Skin epidermis (tissue), 12 donors: ENCODE data around the gene LUZP1.
"Not testable (repeated sequence)": the region's sequence is repeated elsewhere in the genome, so short reads cannot be mapped to it uniquely, and the experiment has no call there.

ENCODE experiments used
- H3K27ac ChIP-seq, 21 experiments: fragments of 200-600 bp; sonication (generic) in 11 of 21; one replicate each; pipeline ENCODE4 v1.5.0; 2020; ENCODE audit warnings: mild to moderate bottlenecking in 3 of 21, inconsistent platforms in 2 of 21, moderate library complexity in 2 of 21
- H3K4me3 ChIP-seq, 7 experiments: fragments of 200-600 bp; sonication (generic) in 2 of 7; one replicate each; pipeline ENCODE4 v1.5.0; 2020; ENCODE audit warnings: inconsistent platforms in 2 of 7, mild to moderate bottlenecking in 2 of 7, moderate library complexity in 1 of 7

The LUZP1 gene

DNA sequence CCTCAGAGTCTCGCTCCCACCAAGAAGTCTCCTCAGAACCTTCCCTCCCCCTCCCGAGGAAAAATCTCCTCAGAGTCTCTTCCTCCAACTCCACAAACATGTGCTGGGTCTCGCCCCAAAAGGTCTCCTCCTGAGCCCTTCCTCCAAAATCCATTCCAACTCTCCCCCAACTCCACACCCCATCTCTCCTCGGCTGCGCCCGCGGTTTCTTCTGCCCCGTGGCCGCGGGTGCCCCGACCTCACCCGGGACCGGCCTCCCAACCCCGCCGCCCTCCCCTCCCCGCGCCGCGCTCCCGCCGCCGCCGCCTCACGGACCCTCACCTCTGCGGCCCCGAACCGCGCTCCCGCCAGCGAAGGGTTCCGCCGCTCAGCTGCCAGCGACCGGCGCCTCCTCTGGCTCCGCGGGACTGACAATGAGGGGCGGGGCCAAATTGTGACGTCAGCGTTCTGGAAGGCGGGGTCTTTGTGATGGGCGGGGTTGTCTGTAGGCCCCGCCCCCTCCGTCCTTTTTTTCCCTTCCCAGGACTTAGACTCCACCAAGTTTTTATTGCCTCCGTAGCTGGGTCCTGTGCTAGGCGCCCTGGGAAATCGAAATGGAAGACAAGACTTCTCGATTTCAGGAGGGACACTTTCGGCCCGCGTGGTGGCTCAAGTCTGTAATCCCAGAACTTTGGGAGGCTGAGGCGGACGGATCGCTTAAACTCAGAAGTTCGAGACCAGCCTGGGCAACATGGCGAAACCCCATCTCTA, at the start of gene LUZP1:
TSS of gene LUZP1 (minus strand) at position 412 of the 750 bp plus-strand sequence.
- H3K27ac ChIP-seq, result peak within 1 kb of the TSS; percentile 65 to 97 (median 93)
- H3K4me3 ChIP-seq, result peak within 1 kb of the TSS; percentile 70 to 95 (median 85)

DNA sequence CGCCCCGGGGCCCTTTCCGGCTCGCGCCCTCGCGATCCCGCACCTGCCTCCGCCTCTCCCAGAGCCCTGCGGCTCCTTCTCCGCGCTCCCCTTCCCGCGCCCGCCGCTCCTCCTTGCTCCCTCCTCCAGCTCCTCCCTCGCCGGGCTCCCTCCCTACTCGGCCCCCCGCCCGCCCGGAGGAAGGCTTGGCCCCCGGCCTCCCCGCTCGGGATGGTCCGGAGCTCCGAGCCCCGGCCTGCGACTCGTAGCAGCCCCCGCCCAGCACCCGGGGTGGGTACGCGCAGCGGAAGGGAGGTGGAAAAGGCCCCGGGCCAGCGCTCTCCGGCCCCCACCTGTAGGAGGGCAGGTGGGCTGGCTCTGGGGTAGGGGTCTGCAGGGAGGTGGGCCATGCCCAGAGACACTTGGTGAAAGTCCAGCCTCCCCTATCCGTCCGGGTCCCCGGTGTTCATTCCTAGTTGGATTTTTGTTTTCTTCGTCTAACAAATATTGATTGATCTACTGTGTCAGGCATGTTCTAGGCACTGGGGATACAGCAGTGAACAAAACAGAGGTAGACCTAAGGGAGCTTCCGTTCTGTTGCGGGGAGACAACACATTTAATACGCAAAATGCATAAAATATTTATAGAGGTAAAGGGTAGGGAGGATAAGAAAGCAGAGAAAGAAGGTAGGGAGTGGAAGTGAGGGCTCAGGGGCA, 48.9 kb upstream of the LUZP1 start, which contains the start of gene HTR1D:
TSS of gene HTR1D (minus strand) at position 82 of the 695 bp plus-strand sequence. CDS start 23,283 bp downstream, outside the sequence.
- Histone ChIP-seq H3K27ac (no peak within 1 kb of the TSS), H3K4me3 (peak within 1 kb of the TSS; percentile 19 to 46 (median 26))

DNA sequence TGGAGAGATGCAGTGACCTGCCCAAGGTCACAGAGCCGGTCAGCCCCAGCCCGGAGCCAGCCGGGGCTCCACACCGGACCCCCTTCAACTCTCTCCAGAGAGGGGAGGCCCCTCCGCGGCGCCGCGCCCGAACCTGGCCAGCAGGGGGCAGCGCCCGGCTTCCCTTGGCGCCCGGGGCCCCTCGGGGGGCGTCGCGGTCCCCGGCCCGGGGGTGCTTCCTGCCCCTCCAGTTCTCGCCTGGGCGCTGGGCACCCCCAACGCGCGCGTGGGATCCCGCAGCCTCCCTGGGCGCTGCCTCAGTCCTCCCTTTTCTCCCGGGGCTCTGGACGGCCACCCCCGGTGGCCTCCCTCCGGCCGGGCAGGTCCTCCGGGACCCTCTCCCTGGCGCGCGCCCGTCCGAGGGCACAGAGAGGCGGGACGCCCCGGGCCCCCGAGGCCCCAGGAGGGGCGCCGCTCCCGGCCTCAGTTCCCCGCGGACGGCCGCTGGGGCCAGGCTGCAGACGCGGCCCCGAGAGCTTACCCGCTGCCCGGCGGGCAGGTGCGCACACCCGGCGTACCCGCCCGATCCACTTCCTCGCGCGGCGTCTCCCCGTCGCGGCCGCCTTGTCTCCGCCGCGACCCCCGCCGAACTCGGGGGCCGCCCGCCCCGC, 48.2 kb upstream of the LUZP1 start:
- Histone ChIP-seq H3K27ac (no peak overlapping the region), H3K4me3 (peak overlapping the region; percentile 19 to 46 (median 26))

DNA sequence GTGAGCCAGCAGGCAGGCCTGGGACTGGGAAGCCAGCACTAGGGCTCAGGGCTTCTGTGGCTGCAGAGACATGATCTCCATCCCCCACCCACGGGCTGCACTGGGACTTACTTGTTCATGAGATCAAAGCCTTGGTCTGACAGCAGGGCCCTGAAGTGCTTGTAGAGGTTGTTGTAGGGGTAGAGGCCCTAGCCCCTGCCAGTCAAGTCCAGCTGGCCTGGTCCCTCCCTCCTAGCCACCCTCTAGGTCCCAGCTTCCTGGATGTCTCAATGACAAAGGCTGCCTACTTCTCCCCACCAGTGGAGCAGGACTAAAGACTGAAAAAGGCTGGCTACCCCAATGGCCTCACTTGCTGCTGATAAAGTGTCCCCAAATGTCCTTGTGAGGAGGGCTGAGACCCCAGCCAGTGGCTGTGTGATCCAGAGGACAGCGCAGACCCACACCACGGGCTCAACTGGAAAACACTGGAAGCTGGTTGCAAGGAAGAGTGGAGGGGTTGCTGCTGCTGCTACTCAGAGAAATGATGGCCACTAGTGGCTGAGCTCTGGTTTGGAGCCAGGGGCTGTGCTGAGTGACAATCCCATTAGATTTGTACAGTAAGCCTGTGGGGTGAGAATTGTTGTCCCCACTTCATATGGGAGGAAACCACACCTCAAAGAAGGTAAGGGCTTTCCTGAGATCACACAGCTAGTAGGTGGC, 47.2 kb upstream of the LUZP1 start:
- H3K4me3 ChIP-seq, result no peak overlapping the region

DNA sequence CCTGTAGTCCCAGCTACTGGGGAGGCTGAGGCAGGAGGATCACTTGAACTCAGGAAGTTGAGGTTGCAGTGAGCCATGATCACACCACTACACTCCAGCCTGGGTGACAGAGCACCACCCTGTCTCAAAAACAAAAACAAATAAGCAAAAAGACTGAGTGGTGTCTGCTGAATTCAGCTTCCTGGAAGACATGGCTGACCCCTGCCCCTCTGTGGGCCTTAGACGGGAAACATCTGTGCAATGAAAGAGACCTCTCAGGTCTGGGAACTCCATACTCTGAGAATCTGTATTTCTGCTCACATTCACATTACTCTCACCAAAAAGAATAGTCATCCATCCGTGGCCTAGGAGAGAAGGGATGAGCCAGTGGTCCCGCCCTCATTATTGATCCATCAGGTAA, 46.6 kb upstream of the LUZP1 start:
- H3K4me3 ChIP-seq, result no peak overlapping the region
- no peak overlapping the region for H3K27ac ChIP-seq

More for the DNA sequence above, 47.2 kb upstream of the LUZP1 start:
- no peak overlapping the region for H3K27ac ChIP-seq

DNA sequence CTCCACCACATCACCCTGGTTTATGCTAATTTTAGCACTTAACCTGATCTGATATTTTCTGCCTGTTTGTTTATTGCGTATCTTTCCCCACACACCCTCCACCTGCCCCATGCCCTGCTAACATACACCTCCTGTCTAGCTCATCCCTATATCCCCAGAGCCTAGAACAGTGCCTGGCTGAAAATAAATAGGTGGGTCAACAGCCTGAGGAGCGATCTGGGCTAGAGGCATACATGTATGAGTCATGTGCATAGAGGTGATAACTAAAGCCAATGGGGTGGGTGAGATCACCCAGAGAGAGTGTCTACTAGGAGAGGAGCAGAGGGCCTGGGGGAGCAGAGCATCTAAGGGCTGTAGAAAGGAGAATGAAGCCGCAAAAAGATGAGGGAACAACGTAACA, 46.0 kb upstream of the LUZP1 start:
- no peak overlapping the region for H3K27ac ChIP-seq
- H3K4me3 ChIP-seq, result no peak overlapping the region

DNA sequence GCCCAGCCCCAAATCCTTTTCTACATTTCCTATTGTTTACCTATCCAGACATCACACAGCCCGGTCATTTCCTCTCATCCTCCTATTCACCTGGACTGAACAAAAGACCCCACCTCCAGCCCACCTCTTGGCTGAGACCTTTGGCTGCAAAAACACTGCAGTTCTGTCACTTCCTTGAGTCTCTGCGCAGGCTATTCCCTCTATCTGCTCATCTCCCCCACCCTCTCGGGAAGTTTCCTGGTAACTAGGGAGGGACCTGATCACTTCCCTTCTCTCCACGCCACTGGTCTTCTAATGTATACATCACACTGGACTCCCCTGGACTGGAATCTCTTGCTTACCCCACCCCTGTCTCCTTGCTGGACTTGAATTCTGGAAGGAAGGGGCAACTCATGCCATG, 43.3 kb upstream of the LUZP1 start:
- Histone ChIP-seq H3K27ac (no peak overlapping the region), H3K4me3 (no peak overlapping the region)

DNA sequence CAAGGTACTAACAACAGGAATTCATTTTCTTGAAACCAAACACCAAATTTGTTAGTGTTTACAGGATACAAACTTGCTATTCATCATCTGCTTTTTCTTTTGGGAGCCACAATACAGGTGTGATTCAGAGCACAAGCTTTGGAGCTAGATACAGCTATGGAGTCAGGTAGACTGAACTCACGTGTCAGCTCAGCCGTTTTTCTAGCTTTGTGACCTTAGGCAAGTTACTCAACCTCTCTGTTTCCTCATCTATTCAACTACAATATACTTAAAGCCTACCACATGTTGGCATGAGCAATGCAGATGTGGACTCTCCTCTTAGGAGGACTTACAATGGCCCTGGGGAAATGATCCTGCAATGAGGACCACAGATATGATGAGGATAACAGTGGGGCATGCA, 42.3 kb upstream of the LUZP1 start:
- Histone ChIP-seq H3K4me3 (no peak overlapping the region), H3K27ac (no peak overlapping the region)

DNA sequence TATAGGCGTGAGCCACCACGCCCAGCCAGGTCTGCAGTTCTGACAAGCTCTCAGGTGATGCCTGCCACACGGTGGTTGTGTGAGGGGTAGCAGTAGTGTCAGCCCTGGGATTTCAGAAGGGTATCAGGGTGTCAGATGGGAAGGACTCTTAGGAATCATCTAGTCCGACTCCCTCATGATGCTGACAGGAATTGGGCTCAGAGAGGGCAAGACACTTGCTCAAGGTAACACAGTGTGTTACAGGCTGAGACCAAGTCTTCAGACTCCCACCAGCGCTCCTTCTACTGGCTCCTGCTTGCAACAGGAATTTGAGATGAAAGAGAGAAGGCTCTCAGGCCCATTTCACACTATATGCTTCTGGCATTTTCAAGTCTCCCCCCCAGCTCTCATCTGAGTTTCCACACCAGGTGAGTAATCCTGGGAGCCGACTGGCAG, 41.7 kb upstream of the LUZP1 start:
- Histone ChIP-seq H3K4me3 (no peak overlapping the region), H3K27ac (no peak overlapping the region)

DNA sequence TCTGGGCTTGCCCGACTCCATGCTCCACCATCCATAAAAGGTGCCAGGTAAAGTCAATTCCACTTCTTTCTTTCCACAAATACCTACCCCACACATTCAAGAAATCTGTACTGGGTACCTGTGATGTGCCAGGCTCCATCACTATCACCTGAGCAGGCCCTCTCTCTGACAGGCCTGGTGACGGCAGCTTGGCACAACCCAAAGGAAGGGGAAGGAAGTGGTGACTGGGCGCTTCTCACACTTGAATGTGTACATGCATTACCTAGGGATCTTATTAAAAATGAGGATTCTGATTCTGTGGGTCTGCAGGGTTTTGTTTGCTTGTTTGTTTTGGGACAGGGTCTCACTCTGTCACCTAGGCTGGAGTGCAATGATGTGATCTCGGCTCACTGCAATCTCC, 41.1 kb upstream of the LUZP1 start:
- H3K27ac ChIP-seq, result no peak overlapping the region
- no peak overlapping the region for H3K4me3 ChIP-seq

DNA sequence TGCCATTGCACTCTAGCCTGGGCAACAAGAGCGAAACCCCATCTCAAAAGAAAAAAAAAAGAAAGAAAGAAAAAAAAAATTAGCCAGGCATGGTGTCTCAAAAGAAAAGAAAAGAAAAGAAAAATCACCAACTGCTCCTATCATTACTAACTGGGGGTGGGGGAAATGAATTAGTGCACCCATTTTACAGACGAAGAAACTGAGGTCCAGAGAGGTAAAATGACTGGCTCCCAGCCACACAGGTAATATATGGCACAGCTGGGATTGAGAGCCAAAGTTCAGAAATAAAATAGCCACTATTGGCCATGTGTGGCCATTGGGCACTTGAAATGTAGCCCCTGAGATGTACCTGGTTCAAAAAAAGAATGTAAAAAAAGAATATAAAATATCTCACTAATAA, 39.9 kb upstream of the LUZP1 start:
- no peak overlapping the region for H3K27ac ChIP-seq
- H3K4me3 ChIP-seq, result no peak overlapping the region

DNA sequence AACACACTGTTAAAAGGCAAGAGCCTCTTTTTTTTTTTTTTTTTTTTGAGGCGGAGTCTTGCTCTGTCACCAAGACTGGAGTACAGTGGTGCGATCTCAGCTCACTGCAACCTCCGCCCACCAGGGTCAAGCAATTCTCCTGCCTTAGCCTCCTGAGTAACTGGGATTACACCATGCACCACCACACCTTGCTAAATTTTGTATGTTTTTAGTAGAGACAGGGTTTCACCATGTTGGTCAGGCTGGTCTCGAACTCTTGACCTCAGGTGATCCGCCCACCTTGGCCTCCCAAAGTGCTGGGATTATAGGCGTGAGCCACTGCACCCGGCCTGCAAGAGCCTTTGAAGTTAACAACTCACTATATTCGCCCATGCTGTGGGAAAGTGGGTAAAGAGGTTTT, 39.1 kb upstream of the LUZP1 start:
- not testable (repeated sequence) for H3K27ac ChIP-seq, H3K4me3 ChIP-seq

DNA sequence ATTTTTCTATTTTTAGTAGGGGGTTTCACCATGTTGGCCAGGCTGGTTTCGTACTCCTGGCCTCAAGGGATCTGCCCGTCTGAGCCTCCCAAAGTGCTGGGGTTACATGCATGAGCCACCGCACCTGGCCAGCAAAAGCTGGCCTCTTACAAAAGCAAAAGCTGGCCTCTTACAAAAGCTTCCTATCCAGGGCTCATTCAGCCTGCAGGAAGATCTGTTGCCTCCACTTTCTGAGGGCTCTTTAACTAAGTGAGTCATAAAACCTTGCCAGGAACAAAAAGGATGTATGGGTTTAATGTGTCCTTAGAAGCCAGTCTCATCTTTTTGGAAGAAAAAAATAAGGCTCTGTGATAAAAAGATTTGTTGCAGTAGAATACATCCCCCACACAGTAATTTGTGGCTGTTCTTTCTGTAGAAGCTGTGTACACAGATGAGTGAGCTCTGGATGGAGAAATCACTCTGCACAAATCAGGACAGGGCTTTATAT, 33.6 kb upstream of the LUZP1 start:
- Histone ChIP-seq H3K4me3 (no peak overlapping the region), H3K27ac (no peak overlapping the region)

DNA sequence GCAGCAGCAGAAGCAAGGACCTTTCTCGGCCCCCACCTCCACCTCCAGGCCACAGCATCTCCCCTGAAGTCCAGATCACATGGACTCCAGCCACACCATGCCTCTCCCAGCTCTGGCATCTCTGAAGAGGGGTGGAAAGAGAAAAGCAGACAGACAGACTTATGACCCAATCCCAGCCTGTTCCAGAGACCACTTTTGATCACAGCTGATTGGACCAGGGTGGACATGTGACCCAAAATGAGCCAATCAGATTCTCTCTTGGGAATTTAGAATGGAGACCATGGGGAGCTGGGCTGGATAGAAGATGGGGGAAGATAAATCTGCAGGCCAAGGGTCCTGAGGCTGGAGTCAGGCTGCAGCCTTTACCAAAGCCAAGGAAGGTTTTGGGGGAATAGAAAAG, 32.2 kb upstream of the LUZP1 start:
- Histone ChIP-seq H3K27ac (no peak overlapping the region), H3K4me3 (no peak overlapping the region)

DNA sequence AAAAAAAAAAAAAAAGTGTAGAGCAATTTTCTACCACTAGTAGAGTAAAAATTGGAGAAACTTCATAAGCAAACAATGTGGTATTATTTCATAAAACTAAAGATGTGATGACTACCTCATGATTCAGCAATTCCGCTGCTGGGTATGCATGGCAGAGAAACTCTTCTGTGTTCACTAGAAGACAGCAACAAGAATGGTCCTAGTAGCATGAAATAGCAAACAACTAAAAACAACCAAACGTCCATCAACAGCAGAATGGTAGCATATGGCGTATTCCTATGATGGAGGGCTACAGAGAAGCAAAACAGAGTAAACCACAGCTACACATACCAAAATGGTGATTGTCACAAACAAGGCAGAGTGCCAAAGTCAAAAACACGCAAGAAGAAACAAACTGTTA, 29.7 kb upstream of the LUZP1 start:
- Histone ChIP-seq H3K4me3 (no peak overlapping the region), H3K27ac (no peak overlapping the region)

DNA sequence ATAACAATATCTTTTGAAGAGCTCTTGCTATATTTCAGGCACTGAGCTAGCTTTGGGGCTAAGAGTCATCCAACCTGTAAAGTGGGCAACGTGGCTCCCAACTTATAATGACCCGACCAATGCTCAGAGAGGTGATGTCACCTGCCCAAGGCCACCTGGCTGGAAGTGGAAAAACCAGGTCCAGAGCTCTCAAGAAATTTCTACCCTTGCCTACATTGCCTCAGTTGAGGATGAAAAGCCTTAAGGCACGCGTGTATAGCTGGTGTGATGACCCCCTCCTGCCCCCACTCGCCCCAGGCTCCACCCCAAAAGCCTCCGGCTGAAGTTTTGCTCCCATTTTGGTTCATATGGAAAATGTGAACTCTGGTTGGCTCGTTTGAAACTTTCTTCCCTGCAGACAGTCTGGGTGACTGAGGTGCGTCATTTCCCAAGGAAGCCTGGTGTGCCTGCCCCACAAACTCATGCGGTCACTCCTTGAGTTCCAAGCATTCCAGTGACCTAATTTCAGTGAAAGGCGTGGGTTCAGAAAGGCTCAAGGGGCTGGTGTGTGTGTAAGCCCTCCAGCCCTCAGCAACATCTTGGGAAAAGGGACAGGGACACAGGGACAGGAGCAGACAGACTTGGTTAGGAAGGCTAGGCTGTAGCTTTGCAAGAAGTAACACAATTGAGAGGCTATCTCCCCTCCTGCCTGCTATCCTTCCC, 28.1 kb upstream of the LUZP1 start:
- peak overlapping the region in 1 of 21 experiments; percentile 62 for H3K27ac ChIP-seq
- no peak overlapping the region for H3K4me3 ChIP-seq

DNA sequence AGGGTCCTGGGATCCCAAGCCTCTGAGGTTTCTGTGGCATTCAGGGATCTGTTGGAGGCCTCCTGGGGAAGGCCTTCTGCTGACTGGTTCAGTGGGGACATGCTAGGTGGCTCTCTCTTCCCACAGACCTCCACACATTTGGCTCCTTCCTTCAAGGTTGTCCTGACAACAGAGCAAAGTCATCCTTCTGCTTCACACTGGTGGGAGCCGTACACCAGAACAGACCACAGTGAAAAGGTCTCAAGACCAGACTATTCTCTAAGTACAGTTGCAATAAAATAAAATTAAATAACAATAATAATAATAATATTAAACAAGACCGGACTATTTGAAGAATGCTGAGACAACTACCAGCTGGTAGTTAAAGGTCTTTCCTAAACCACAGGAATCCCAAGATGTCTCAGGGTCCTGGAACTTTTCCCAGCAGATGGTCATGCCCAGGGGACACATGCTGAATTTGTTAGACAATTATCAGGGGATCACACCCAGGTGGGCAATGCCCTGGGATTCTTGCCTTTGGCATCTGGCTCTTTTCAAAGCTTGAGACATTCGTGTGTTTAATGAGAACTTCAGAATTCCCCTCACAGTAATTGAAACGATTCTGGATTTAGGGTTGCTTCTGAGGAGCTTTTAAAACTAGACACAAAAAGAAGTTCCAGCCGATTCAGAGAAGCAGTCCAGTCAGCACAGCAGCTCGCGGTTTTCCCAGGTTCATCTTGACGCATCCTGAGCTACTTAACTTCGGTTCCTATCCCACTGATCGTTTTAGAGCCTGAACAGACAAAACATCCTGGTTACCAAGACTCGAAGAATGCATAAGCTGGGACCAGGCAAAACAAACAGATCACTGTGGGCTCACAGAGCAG, 25.7 kb upstream of the LUZP1 start:
- H3K4me3 ChIP-seq, result no peak overlapping the region
- peak overlapping the region in 4 of 21 experiments; percentile 45 to 67 (median 62) for H3K27ac ChIP-seq

DNA sequence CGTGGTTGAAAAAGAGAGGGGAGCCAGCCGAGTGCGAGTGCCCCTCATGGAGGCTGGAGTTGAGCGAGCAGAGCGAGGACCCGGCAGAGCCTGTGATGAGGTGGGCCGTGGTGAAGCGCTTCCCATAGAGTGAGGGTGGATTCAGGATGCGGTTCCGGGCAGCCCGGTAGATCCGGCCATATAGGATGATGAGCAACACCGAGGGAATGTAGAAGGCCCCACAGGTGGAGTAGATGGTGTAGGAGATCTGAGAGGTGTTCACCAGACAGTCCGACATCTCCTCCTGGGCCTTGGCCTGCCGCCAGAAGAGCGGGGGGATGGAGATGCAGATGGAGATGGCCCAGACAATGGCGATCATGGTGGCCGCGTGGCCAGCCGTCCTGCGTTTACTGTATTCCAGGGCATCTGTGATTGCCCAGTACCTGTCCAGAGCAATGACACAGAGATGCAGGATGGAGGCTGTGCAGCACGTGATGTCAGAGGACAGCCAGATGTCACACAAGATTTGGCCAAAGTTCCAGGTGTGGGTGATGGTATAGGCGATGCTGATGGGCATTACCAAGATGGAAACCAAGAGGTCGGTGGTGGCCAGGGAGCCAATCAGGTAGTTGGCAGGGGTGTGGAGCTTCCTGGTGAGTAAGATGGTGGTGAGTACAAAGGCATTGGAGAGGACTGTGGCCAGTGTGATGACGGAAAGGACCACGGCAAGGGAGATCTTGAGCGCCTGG, 24.9 kb upstream of the LUZP1 start:
- Histone ChIP-seq H3K4me3 (no peak overlapping the region), H3K27ac (peak overlapping the region in 3 of 21 experiments; percentile 38 to 67 (median 62))
